GM12874 (cell line): Measurements from ENCODE around the gene SMIM13.

Experiments
- CTCF ChIP-seq: IDR thresholded peaks from 2 replicates; pipeline ENCODE4 v1.5.1; 2011; ENCODE audit warnings: low read depth, mild to moderate bottlenecking, control low read depth, low read length, moderate library complexity; ENCODE audit not compliant: insufficient read depth

SMIM13 gene

GRCh38 chr6:11179088-11179418, 85.4 kb downstream of the SMIM13 start:
- TF ChIP-seq CTCF: no peak

GRCh38 chr6:11179419-11180202, 86.0 kb downstream of the SMIM13 start:
- no peak for TF ChIP-seq CTCF

GRCh38 chr6:11181478-11182136, 88.0 kb downstream of the SMIM13 start:
- no peak for TF ChIP-seq CTCF

GRCh38 chr6:11183761-11184362, 90.2 kb downstream of the SMIM13 start:
- no peak for TF ChIP-seq CTCF

- TF ChIP-seq CTCF: no peak
Observed at GRCh38 chr6:11185204-11185842, 91.7 kb downstream of the SMIM13 start.

- no peak for TF ChIP-seq CTCF
Observed at GRCh38 chr6:11187301-11187700, 93.7 kb downstream of the SMIM13 start.
